ENCODE data around the gene ZFP92. TPM values are rescaled to one million over a fixed set of nuclear protein-coding genes. Genes with fewer than 3 reads are reported as not detected.

Gene ZFP92
- total and polyA plus RNA-seq, 2 donors (not counting 3 experiments of a cell fraction or from before 2014, with no cell fraction given) = 0.36 to 1.2 TPM

DNA sequence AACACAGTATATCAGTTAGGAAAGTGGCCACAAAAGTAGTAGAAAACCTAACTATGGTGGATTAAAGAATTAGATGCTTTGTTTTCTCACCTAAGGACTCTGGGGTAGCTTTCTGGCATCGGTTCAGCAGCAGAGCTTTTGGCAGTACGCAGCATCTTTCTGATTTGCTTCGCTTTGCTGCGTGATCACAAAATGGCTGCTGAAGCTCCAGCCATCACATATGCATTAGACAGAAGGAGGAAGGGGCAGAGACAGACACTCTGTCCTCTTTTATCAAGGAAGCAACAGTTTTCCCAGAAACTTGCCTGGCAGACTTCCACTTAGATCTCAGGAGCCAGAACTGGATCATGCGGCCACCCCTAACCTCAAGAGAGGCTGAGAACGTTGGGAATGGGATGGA lies 19.5 kb downstream of the ZFP92 start:
- H3K79me2 ChIP-seq (ENCODE audit: control insufficient read depth, insufficient read depth, low read length) = no peaks in the 10 kb centered on the region
- DNase-seq (ENCODE audit: low read depth, low spot score) (no peak), FAIRE-seq (no peak)
- H4K20me1 ChIP-seq (replicated peaks; ENCODE audit: control insufficient read depth, extremely low read depth, insufficient read depth, low read length) = no peaks in the 10 kb centered on the region
- H3K27ac ChIP-seq (ENCODE audit: insufficient read depth, low read depth, low read length) = no peak overlapping the region
- no peak overlapping the region for H3K9ac ChIP-seq (replicated peaks; ENCODE audit: extremely low read depth, insufficient read depth, low read length)
- dilution Hi-C loops (cut with MboI; ENCODE audit: extremely low pct_ligation_motif_present, low sequenced_read_pairs) (no loop called here), intact Hi-C loops (cut with micrococcal nuclease) (loop anchor here (10.0 kb wide), 1 partner anchor 396 kb away; no protein-coding TSS in a partner anchor)
- no peak overlapping the region for H2AFZ ChIP-seq (ENCODE audit: low read depth, low read length)
- no peak overlapping the region for H3K4me2 ChIP-seq (ENCODE audit: insufficient read depth, low read length)
- TF ChIP-seq MAX (IDR thresholded peaks at IDR 0.05; ENCODE audit: insufficient read depth, insufficient read length) = no peak
- TF ChIP-seq POLR2AphosphoS5 (IDR thresholded peaks at IDR 0.05; ENCODE audit: insufficient read depth, low read depth, low read length) = no peak
- no peak for TF ChIP-seq MYC (IDR thresholded peaks at IDR 0.05; ENCODE audit: low read depth, low read length)
- TF ChIP-seq CTCF (IDR thresholded peaks at IDR 0.05; ENCODE audit: extremely low read depth in 1 of 2, insufficient read depth in 1 of 2, low read depth in 1 of 2, low read length in 2 of 2) = no peak
- no peak for TF ChIP-seq EZH2 (IDR thresholded peaks at IDR 0.05; ENCODE audit: borderline replicate concordance, low read depth, low read length, severe bottlenecking)
- TF ChIP-seq JUN (IDR thresholded peaks at IDR 0.05; ENCODE audit: borderline replicate concordance, insufficient read depth, insufficient read length, low read depth) = no peak
- no peak for TF ChIP-seq GATA2 (IDR thresholded peaks at IDR 0.05; ENCODE audit: insufficient read depth, insufficient read length, low read depth, low read length)
- no peak for TF ChIP-seq POLR2A (IDR thresholded peaks at IDR 0.05; ENCODE audit: low read depth, low read length)
- no peak for TF ChIP-seq FOS (IDR thresholded peaks at IDR 0.05; ENCODE audit: borderline replicate concordance, insufficient read depth, low read length)
- POLR2A ChIA-PET = no interaction called here
- no peak overlapping the region for H3K4me3 ChIP-seq (replicated peaks in 1 of 3; ENCODE audit: insufficient read depth in 1 of 3, low read depth in 1 of 3, low read length in 3 of 3)
- H3K9me1 ChIP-seq (replicated peaks; ENCODE audit: control insufficient read depth, extremely low read depth, insufficient read depth, low read length) = no peaks in the 10 kb centered on the region
- H3K9me3 ChIP-seq (replicated peaks; ENCODE audit: control insufficient read depth, insufficient read depth, low read length) = no peaks in the 10 kb centered on the region
- no peaks in the 10 kb centered on the region for H3K27me3 ChIP-seq (ENCODE audit: control insufficient read depth in 2 of 2, insufficient read depth in 2 of 2, low read length in 2 of 2)
- no TSS peak for BruUV-seq (replicated peaks)
- H3K4me1 ChIP-seq (ENCODE audit: control insufficient read depth, extremely low read depth, insufficient read depth, low read length) = no peaks in the 10 kb centered on the region
- CTCF ChIA-PET = no interaction called here
- no peaks in the 10 kb centered on the region for H3K36me3 ChIP-seq (ENCODE audit: control insufficient read depth in 2 of 2, extremely low read depth in 1 of 2, insufficient read depth in 2 of 2, low read length in 2 of 2)

Measured in endothelial cell of umbilical vein (primary cell).